GM21576 (cell line): Measurements from ENCODE around the gene ACAA1.
"Not testable (repeated sequence)": the region's sequence is repeated elsewhere in the genome, so short reads cannot be mapped to it uniquely, and the experiment has no call there.

Experiments
- ATAC-seq: cut with Tn5 transposase; IDR thresholded peaks from one replicate; pipeline ENCODE4 v1.9.1; 2021; ENCODE audit warnings: mild to moderate bottlenecking, moderate library complexity; ENCODE audit not compliant: unreplicated experiment

The ACAA1 gene

GRCh38 chr3:38107911-38108648, 28.8 kb downstream of the ACAA1 start:
- no peak for ATAC-seq

- no peak for ATAC-seq
Observed at GRCh38 chr3:38105525-38105924, 31.4 kb downstream of the ACAA1 start.

- no peak for ATAC-seq
Observed at GRCh38 chr3:38102444-38102814, 34.5 kb downstream of the ACAA1 start.

- ATAC-seq = no peak
Observed at GRCh38 chr3:38101811-38102443, 35.0 kb downstream of the ACAA1 start.

- no peak for ATAC-seq
Observed at GRCh38 chr3:38100498-38100897, 36.4 kb downstream of the ACAA1 start.

GRCh38 chr3:38099518-38099917, 37.4 kb downstream of the ACAA1 start:
- no peak for ATAC-seq

GRCh38 chr3:38098376-38098723, 38.6 kb downstream of the ACAA1 start:
- no peak for ATAC-seq

GRCh38 chr3:38097446-38098375, 39.2 kb downstream of the ACAA1 start:
- ATAC-seq = no peak

- no peak for ATAC-seq
Observed at GRCh38 chr3:38095669-38096483, 41.1 kb downstream of the ACAA1 start.

GRCh38 chr3:38094999-38095398, 41.9 kb downstream of the ACAA1 start:
- ATAC-seq = no peak

- no peak for ATAC-seq
Observed at GRCh38 chr3:38090453-38090852, 46.5 kb downstream of the ACAA1 start.

GRCh38 chr3:38089163-38089562, 47.8 kb downstream of the ACAA1 start:
- ATAC-seq = no peak

GRCh38 chr3:38088126-38089078, 48.5 kb downstream of the ACAA1 start:
- no peak for ATAC-seq

- not testable (repeated sequence) for ATAC-seq
Observed at GRCh38 chr3:38087278-38087677, 49.6 kb downstream of the ACAA1 start.

GRCh38 chr3:38086496-38086895, 50.4 kb downstream of the ACAA1 start:
- no peak for ATAC-seq

- ATAC-seq = no peak
Observed at GRCh38 chr3:38085943-38086324, 51.0 kb downstream of the ACAA1 start.

- ATAC-seq = no peak
Observed at GRCh38 chr3:38085311-38085942, 51.5 kb downstream of the ACAA1 start.

GRCh38 chr3:38084334-38085310, 52.3 kb downstream of the ACAA1 start:
- no peak for ATAC-seq
